ENCODE results near the gene FOXG1. TPM values are rescaled to one million over a fixed set of nuclear protein-coding genes. Genes with fewer than 3 reads are reported as not detected.

FOXG1 gene
- total RNA-seq, 1 donor from 2014 or later, result not detected

- DNase-seq (ENCODE audit: low spot score), result no peak
- Mint-ChIP-seq H3K4me1 (ENCODE audit: low read depth) (peaks cover 12% of the 10 kb centered on the region), H3K27me3 (ENCODE audit: low read depth) (peaks cover 89% of the 10 kb centered on the region), H3K9me3 (ENCODE audit: low read depth) (no peaks in the 10 kb centered on the region), H3K27ac (ENCODE audit: unreplicated experiment) (no peak overlapping the region), H3K4me3 (ENCODE audit: unreplicated experiment) (no peak overlapping the region), H3K36me3 (ENCODE audit: low read depth) (no peaks in the 10 kb centered on the region)
- TF ChIP-seq CTCF (IDR thresholded peaks at IDR 0.05), result no peak
These were observed 7.5 kb upstream of the FOXG1 start for GRCh38 chr14:28758885-28759652.

GRCh38 chr14:28759653-28760313 is 6.8 kb upstream of the FOXG1 start:
- Mint-ChIP-seq H3K27me3 (ENCODE audit: low read depth) (peaks cover 90% of the 10 kb centered on the region), H3K36me3 (ENCODE audit: low read depth) (no peaks in the 10 kb centered on the region), H3K9me3 (ENCODE audit: low read depth) (no peaks in the 10 kb centered on the region), H3K27ac (ENCODE audit: unreplicated experiment) (no peak overlapping the region), H3K4me1 (ENCODE audit: low read depth) (peaks cover 12% of the 10 kb centered on the region), H3K4me3 (ENCODE audit: unreplicated experiment) (no peak overlapping the region)
- no peak for TF ChIP-seq CTCF (IDR thresholded peaks at IDR 0.05)
- no peak for DNase-seq (ENCODE audit: low spot score)

GRCh38 chr14:28760431-28760996 is 6.1 kb upstream of the FOXG1 start:
- H3K27me3 Mint-ChIP-seq (ENCODE audit: low read depth), result peaks cover 90% of the 10 kb centered on the region
- no peaks in the 10 kb centered on the region for H3K36me3 Mint-ChIP-seq (ENCODE audit: low read depth)
- no peak for TF ChIP-seq CTCF (IDR thresholded peaks at IDR 0.05)
- peaks cover 15% of the 10 kb centered on the region for H3K4me1 Mint-ChIP-seq (ENCODE audit: low read depth)
- no peak overlapping the region for H3K4me3 Mint-ChIP-seq (ENCODE audit: unreplicated experiment)
- no peaks in the 10 kb centered on the region for H3K9me3 Mint-ChIP-seq (ENCODE audit: low read depth)
- no peak for DNase-seq (ENCODE audit: low spot score)
- H3K27ac Mint-ChIP-seq (ENCODE audit: unreplicated experiment), result no peak overlapping the region

- DNase-seq (ENCODE audit: low spot score), result no peak
- peaks cover 21% of the 10 kb centered on the region for H3K4me1 Mint-ChIP-seq (ENCODE audit: low read depth)
- H3K27me3 Mint-ChIP-seq (ENCODE audit: low read depth), result peaks cover 84% of the 10 kb centered on the region
- no peaks in the 10 kb centered on the region for H3K9me3 Mint-ChIP-seq (ENCODE audit: low read depth)
- H3K4me3 Mint-ChIP-seq (ENCODE audit: unreplicated experiment), result no peak overlapping the region
- no peak for TF ChIP-seq CTCF (IDR thresholded peaks at IDR 0.05)
- H3K27ac Mint-ChIP-seq (ENCODE audit: unreplicated experiment), result no peak overlapping the region
- peaks cover 2% of the 10 kb centered on the region for H3K36me3 Mint-ChIP-seq (ENCODE audit: low read depth)
These were observed 4.9 kb upstream of the FOXG1 start for GRCh38 chr14:28761438-28762291.

All from chondrocyte (in vitro differentiated cells).